Adrenal gland (tissue), 5 donors: ENCODE data around the gene NDUFB7.

ENCODE experiments used
- POLR2A ChIP-seq, 2 donors: fragments of 450-650 bp; IDR thresholded peaks; one replicate each; pipeline ENCODE4 v1.6.1; 2017; ENCODE audit warnings: antibody characterized with exemption in 2 of 2, mild to moderate bottlenecking in 2 of 2, moderate library complexity in 1 of 2
- TF ChIP-seq, protein P1 (sequence below), 6 experiments: fragments of 450-650 bp in 4 of 6; fragments of 200-600 bp in 2 of 6; sonication (generic) in 1 of 6; IDR thresholded peaks; 1 replicate in 5 of 6; 2 replicates in 1 of 6; pipeline versions ENCODE4 v1.5.1 to v1.8.0; 2016 to 2021; ENCODE audit warnings: antibody characterized with exemption in 6 of 6, mild to moderate bottlenecking in 2 of 6, moderate library complexity in 1 of 6
- donor health status: DM: no; HTN: no; CAD: no.

DNA sequence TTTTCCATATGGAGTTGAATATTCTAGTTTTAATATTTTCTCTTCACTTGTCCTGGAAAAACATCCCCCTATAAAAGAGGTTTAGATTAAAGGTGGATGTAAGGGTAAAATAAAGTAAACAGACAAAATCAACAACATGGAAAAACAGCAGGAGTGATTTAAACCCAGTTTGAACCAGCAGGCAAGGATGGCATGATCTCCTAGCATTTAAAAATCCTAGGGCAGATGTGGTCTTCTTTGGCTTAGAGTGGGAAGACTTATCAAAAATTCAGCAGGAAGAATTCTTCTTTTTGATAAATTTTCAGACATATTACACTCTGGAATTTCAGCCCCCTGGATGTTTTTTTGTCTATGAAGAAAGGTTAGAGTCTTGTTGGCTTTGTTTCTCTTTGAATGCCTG, 47.5 kb upstream of the NDUFB7 start:
- TF ChIP-seq, protein P1, sequence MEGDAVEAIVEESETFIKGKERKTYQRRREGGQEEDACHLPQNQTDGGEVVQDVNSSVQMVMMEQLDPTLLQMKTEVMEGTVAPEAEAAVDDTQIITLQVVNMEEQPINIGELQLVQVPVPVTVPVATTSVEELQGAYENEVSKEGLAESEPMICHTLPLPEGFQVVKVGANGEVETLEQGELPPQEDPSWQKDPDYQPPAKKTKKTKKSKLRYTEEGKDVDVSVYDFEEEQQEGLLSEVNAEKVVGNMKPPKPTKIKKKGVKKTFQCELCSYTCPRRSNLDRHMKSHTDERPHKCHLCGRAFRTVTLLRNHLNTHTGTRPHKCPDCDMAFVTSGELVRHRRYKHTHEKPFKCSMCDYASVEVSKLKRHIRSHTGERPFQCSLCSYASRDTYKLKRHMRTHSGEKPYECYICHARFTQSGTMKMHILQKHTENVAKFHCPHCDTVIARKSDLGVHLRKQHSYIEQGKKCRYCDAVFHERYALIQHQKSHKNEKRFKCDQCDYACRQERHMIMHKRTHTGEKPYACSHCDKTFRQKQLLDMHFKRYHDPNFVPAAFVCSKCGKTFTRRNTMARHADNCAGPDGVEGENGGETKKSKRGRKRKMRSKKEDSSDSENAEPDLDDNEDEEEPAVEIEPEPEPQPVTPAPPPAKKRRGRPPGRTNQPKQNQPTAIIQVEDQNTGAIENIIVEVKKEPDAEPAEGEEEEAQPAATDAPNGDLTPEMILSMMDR (IDR thresholded peaks at IDR 0.05) = no peak
- TF ChIP-seq POLR2A (IDR thresholded peaks at IDR 0.05) = no peak
